ENCODE results near the gene UBL5.

The UBL5 gene

GRCh38 chr19:9872618-9873242 lies 45.0 kb downstream of the UBL5 start:
- TF ChIP-seq SIN3A (IDR thresholded peaks at IDR 0.05; ENCODE audit: borderline replicate concordance, insufficient read depth, low read length) (no peak), POLR2AphosphoS5 (IDR thresholded peaks at IDR 0.05; ENCODE audit: low read depth, low read length) (no peak), TAF1 (IDR thresholded peaks at IDR 0.05; ENCODE audit: borderline replicate concordance, insufficient read depth, low read length) (no peak), REST (IDR thresholded peaks at IDR 0.05; ENCODE audit: insufficient read depth in 1 of 2, low read depth in 2 of 2, low read length in 2 of 2) (no peak), FOXP2 (optimal IDR thresholded peaks at IDR 0.05; ENCODE audit: borderline replicate concordance, extremely low read depth, extremely low read length, insufficient read depth) (no peak)

- no peak for TF ChIP-seq TAF1 (IDR thresholded peaks at IDR 0.05; ENCODE audit: borderline replicate concordance, insufficient read depth, low read length)
- TF ChIP-seq FOXP2 (optimal IDR thresholded peaks at IDR 0.05; ENCODE audit: borderline replicate concordance, extremely low read depth, extremely low read length, insufficient read depth) = no peak
- no peak for TF ChIP-seq POLR2AphosphoS5 (IDR thresholded peaks at IDR 0.05; ENCODE audit: low read depth, low read length)
- TF ChIP-seq SIN3A (IDR thresholded peaks at IDR 0.05; ENCODE audit: borderline replicate concordance, insufficient read depth, low read length) = no peak
- TF ChIP-seq REST (IDR thresholded peaks at IDR 0.05; ENCODE audit: insufficient read depth in 1 of 2, low read depth in 2 of 2, low read length in 2 of 2) = no peak
Observed at GRCh38 chr19:9875031-9875627, 47.4 kb downstream of the UBL5 start.

- TF ChIP-seq FOXP2 (optimal IDR thresholded peaks at IDR 0.05; ENCODE audit: borderline replicate concordance, extremely low read depth, extremely low read length, insufficient read depth) = no peak
- no peak for TF ChIP-seq TAF1 (IDR thresholded peaks at IDR 0.05; ENCODE audit: borderline replicate concordance, insufficient read depth, low read length)
- no peak for TF ChIP-seq POLR2AphosphoS5 (IDR thresholded peaks at IDR 0.05; ENCODE audit: low read depth, low read length)
- no peak for TF ChIP-seq SIN3A (IDR thresholded peaks at IDR 0.05; ENCODE audit: borderline replicate concordance, insufficient read depth, low read length)
- no peak for TF ChIP-seq REST (IDR thresholded peaks at IDR 0.05; ENCODE audit: insufficient read depth in 1 of 2, low read depth in 2 of 2, low read length in 2 of 2)
Observed at GRCh38 chr19:9875796-9876195, 48.1 kb downstream of the UBL5 start.

GRCh38 chr19:9877780-9878510 lies 50.2 kb downstream of the UBL5 start:
- no peak for TF ChIP-seq FOXP2 (optimal IDR thresholded peaks at IDR 0.05; ENCODE audit: borderline replicate concordance, extremely low read depth, extremely low read length, insufficient read depth)
- TF ChIP-seq POLR2AphosphoS5 (IDR thresholded peaks at IDR 0.05; ENCODE audit: low read depth, low read length) = no peak
- TF ChIP-seq TAF1 (IDR thresholded peaks at IDR 0.05; ENCODE audit: borderline replicate concordance, insufficient read depth, low read length) = no peak
- no peak for TF ChIP-seq SIN3A (IDR thresholded peaks at IDR 0.05; ENCODE audit: borderline replicate concordance, insufficient read depth, low read length)
- no peak for TF ChIP-seq REST (IDR thresholded peaks at IDR 0.05; ENCODE audit: insufficient read depth in 1 of 2, low read depth in 2 of 2, low read length in 2 of 2)

All from PFSK-1 (cell line).